ENCODE results near the gene PTGIS.
A peak's percentile ranks its signal among the peaks of the same experiment; 100 is the strongest.

The PTGIS gene

GRCh38 chr20:49544535-49544934 is 23.4 kb downstream of the PTGIS start:
- no peak for TF ChIP-seq CTCF (IDR thresholded peaks at IDR 0.05; ENCODE audit: low read depth, low read length)

GRCh38 chr20:49543858-49544437 is 24.0 kb downstream of the PTGIS start:
- TF ChIP-seq CTCF (IDR thresholded peaks at IDR 0.05; ENCODE audit: low read depth, low read length) = no peak
- DNase-seq (ENCODE audit: extremely low read depth, low read depth) = no peak

More at GRCh38 chr20:49544535-49544934, 23.4 kb downstream of the PTGIS start:
- no peak for DNase-seq (ENCODE audit: extremely low read depth, low read depth)

GRCh38 chr20:49543071-49543857 is 24.7 kb downstream of the PTGIS start:
- DNase-seq (ENCODE audit: extremely low read depth, low read depth) = no peak
- no peak for TF ChIP-seq CTCF (IDR thresholded peaks at IDR 0.05; ENCODE audit: low read depth, low read length)

- no peak for DNase-seq (ENCODE audit: extremely low read depth, low read depth)
- TF ChIP-seq CTCF (IDR thresholded peaks at IDR 0.05; ENCODE audit: low read depth, low read length) = no peak
These were observed 25.4 kb downstream of the PTGIS start for GRCh38 chr20:49542514-49542991.

GRCh38 chr20:49541733-49542513 is 26.0 kb downstream of the PTGIS start:
- peak; percentile 82 for TF ChIP-seq CTCF (IDR thresholded peaks at IDR 0.05; ENCODE audit: low read depth, low read length)
- DNase-seq (ENCODE audit: extremely low read depth, low read depth) = peak; percentile 49

GRCh38 chr20:49540687-49541435 is 27.1 kb downstream of the PTGIS start:
- no peak for DNase-seq (ENCODE audit: extremely low read depth, low read depth)
- TF ChIP-seq CTCF (IDR thresholded peaks at IDR 0.05; ENCODE audit: low read depth, low read length) = no peak

Data from AG09319 (cell line).